ENCODE data around the gene RGR. TPM values are rescaled to one million over a fixed set of nuclear protein-coding genes. Genes with fewer than 3 reads are reported as not detected.

Gene RGR
- polyA plus RNA-seq, 1 donor (not counting 4 experiments of a cell fraction or from before 2014, with no cell fraction given), result not detected

DNA sequence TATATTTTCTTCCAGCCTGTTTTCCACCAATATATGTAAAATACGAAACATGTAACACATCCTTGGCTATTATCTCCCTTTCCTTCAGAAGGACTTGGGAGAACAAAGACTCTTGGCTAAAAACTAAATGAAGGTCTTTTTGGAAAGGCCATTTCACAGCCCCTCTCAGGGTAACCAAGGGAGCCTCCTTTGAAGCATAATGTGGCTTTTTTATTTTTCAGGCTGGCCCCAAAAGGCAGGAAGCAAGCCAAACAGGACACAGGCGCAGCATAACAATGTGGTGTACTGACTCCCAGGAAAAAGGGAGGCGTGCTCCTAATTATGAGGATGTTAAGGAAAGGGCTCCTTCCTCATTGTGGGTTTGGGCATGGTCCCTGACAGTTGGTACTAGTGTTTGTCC, 53.2 kb downstream of the RGR start:
- Histone ChIP-seq H2AFZ (ENCODE audit: control insufficient read depth, low read length) (no peak overlapping the region), H3K9me3 (ENCODE audit: control insufficient read depth, low read depth, low read length) (no peaks in the 10 kb centered on the region), H3K9ac (ENCODE audit: control insufficient read depth, extremely low read depth, insufficient read depth, low read length) (no peak overlapping the region), H3K36me3 (ENCODE audit: control insufficient read depth in 2 of 2, extremely low read depth in 1 of 2, insufficient read depth in 2 of 2, low read length in 2 of 2) (no peaks in the 10 kb centered on the region), H3K9me1 (ENCODE audit: control insufficient read depth, extremely low read depth, insufficient read depth, low read length) (no peaks in the 10 kb centered on the region), H3K4me2 (ENCODE audit: control insufficient read depth, extremely low read depth, insufficient read depth, low read depth, low read length) (no peak overlapping the region), H3K79me2 (ENCODE audit: control insufficient read depth, insufficient read depth, low read length) (no peaks in the 10 kb centered on the region), H4K20me1 (ENCODE audit: control insufficient read depth, extremely low read depth, insufficient read depth, low read length) (no peaks in the 10 kb centered on the region), H3K4me3 (ENCODE audit: control insufficient read depth in 2 of 3, extremely low read depth in 1 of 3, insufficient read depth in 2 of 3, low read depth in 1 of 3, low read length in 3 of 3) (no peak overlapping the region), H3K27ac (ENCODE audit: control insufficient read depth, insufficient read depth, low read length) (no peak overlapping the region), H3K27me3 (ENCODE audit: control insufficient read depth, extremely low read depth, insufficient read depth, low read length) (no peaks in the 10 kb centered on the region), H3K4me1 (ENCODE audit: control insufficient read depth, extremely low read depth, insufficient read depth, low read length) (no peaks in the 10 kb centered on the region)
- DNase-seq (ENCODE audit: low read depth, low spot score) (no peak), FAIRE-seq (no peak)
- TF ChIP-seq, protein P1, sequence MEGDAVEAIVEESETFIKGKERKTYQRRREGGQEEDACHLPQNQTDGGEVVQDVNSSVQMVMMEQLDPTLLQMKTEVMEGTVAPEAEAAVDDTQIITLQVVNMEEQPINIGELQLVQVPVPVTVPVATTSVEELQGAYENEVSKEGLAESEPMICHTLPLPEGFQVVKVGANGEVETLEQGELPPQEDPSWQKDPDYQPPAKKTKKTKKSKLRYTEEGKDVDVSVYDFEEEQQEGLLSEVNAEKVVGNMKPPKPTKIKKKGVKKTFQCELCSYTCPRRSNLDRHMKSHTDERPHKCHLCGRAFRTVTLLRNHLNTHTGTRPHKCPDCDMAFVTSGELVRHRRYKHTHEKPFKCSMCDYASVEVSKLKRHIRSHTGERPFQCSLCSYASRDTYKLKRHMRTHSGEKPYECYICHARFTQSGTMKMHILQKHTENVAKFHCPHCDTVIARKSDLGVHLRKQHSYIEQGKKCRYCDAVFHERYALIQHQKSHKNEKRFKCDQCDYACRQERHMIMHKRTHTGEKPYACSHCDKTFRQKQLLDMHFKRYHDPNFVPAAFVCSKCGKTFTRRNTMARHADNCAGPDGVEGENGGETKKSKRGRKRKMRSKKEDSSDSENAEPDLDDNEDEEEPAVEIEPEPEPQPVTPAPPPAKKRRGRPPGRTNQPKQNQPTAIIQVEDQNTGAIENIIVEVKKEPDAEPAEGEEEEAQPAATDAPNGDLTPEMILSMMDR (optimal IDR thresholded peaks at IDR 0.05 in 1 of 3, IDR thresholded peaks at IDR 0.05 in 1 of 3, conservative IDR thresholded peaks at IDR 0.05 in 1 of 3; ENCODE audit: extremely low read depth in 1 of 3, insufficient read depth in 2 of 3, low read length in 3 of 3), result no peak
- TF ChIP-seq EZH2 (IDR thresholded peaks at IDR 0.05; ENCODE audit: low read length), result no peak
- dilution Hi-C loops (cut with MboI; ENCODE audit: extremely low pct_ligation_motif_present, low sequenced_read_pairs), result no loop called here

DNA sequence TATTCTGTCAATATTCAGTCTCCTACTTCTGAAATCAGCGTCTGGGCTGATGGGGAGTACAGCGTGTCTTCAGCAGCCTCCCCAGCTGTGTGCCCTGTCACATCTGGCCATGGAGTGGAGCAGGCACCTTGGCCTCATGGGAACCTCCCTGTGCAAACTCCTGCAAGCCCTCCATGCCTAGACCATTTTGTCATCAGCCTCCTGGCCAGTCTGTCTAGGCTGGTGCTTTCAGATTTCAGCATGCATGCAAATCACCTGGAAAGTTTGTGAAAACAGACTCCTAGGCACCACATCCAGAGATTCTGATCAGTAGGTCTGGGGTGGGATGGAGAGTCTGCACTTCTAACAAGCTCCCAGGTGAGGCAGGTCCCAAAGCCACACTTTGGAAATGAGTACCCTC, 57.4 kb downstream of the RGR start:
- no peak for FAIRE-seq

More for the DNA sequence above, 57.4 kb downstream of the RGR start:
- H2AFZ ChIP-seq (ENCODE audit: control insufficient read depth, low read length), result no peak overlapping the region
- H3K4me2 ChIP-seq (ENCODE audit: control insufficient read depth, extremely low read depth, insufficient read depth, low read depth, low read length), result no peak overlapping the region
- no peaks in the 10 kb centered on the region for H3K27me3 ChIP-seq (ENCODE audit: control insufficient read depth, extremely low read depth, insufficient read depth, low read length)
- H3K36me3 ChIP-seq (ENCODE audit: control insufficient read depth in 2 of 2, extremely low read depth in 1 of 2, insufficient read depth in 2 of 2, low read length in 2 of 2), result no peaks in the 10 kb centered on the region
- no peak for DNase-seq (ENCODE audit: low read depth, low spot score)
- TF ChIP-seq, protein P1 (optimal IDR thresholded peaks at IDR 0.05 in 1 of 3, IDR thresholded peaks at IDR 0.05 in 1 of 3, conservative IDR thresholded peaks at IDR 0.05 in 1 of 3; ENCODE audit: extremely low read depth in 1 of 3, insufficient read depth in 2 of 3, low read length in 3 of 3), result no peak
- TF ChIP-seq EZH2 (IDR thresholded peaks at IDR 0.05; ENCODE audit: low read length), result no peak
- no peaks in the 10 kb centered on the region for H3K9me3 ChIP-seq (ENCODE audit: control insufficient read depth, low read depth, low read length)
- no peaks in the 10 kb centered on the region for H4K20me1 ChIP-seq (ENCODE audit: control insufficient read depth, extremely low read depth, insufficient read depth, low read length)
- no peak overlapping the region for H3K9ac ChIP-seq (ENCODE audit: control insufficient read depth, extremely low read depth, insufficient read depth, low read length)
- H3K4me3 ChIP-seq (ENCODE audit: control insufficient read depth in 2 of 3, extremely low read depth in 1 of 3, insufficient read depth in 2 of 3, low read depth in 1 of 3, low read length in 3 of 3), result no peak overlapping the region
- no peaks in the 10 kb centered on the region for H3K79me2 ChIP-seq (ENCODE audit: control insufficient read depth, insufficient read depth, low read length)
- no peak overlapping the region for H3K27ac ChIP-seq (ENCODE audit: control insufficient read depth, insufficient read depth, low read length)
- dilution Hi-C loops (cut with MboI; ENCODE audit: extremely low pct_ligation_motif_present, low sequenced_read_pairs), result no loop called here
- H3K9me1 ChIP-seq (ENCODE audit: control insufficient read depth, extremely low read depth, insufficient read depth, low read length), result no peaks in the 10 kb centered on the region
- H3K4me1 ChIP-seq (ENCODE audit: control insufficient read depth, extremely low read depth, insufficient read depth, low read length), result no peaks in the 10 kb centered on the region

Data from keratinocyte (primary cell).